WI38 (cell line): ENCODE results near the gene SNX30.
A peak's percentile ranks its signal among the peaks of the same experiment; 100 is the strongest.

Source experiments
- H3K4me3 ChIP-seq: 2 replicates; pipeline ENCODE4 v1.5.1; 2011; ENCODE audit warnings: low read depth, mild to moderate bottlenecking, control low read depth, low read length
- CTCF ChIP-seq: IDR thresholded peaks from 2 replicates; pipeline ENCODE4 v1.5.1; 2012; ENCODE audit warnings: low read depth, mild to moderate bottlenecking, control low read depth, low read length

SNX30 gene

GRCh38 chr9:112841261-112841660 lies 90.7 kb downstream of the SNX30 start:
- no peak for TF ChIP-seq CTCF
- no peak overlapping the region for H3K4me3 ChIP-seq

GRCh38 chr9:112842555-112842954 lies 92.0 kb downstream of the SNX30 start:
- TF ChIP-seq CTCF: no peak
- no peak overlapping the region for H3K4me3 ChIP-seq

- peak; percentile 97 for TF ChIP-seq CTCF
- H3K4me3 ChIP-seq: no peak overlapping the region
Measured at GRCh38 chr9:112844771-112845542, 94.4 kb downstream of the SNX30 start.

- H3K4me3 ChIP-seq: no peak overlapping the region
- no peak for TF ChIP-seq CTCF
Measured at GRCh38 chr9:112846528-112847488, 96.2 kb downstream of the SNX30 start.

- no peak for TF ChIP-seq CTCF
- no peak overlapping the region for H3K4me3 ChIP-seq
Measured at GRCh38 chr9:112848316-112849151, 98.0 kb downstream of the SNX30 start.

GRCh38 chr9:112849363-112849922 lies 98.9 kb downstream of the SNX30 start:
- H3K4me3 ChIP-seq: no peak overlapping the region
- TF ChIP-seq CTCF: no peak
